ENCODE results near the gene INTS11. TPM values are rescaled to one million over a fixed set of nuclear protein-coding genes. Genes with fewer than 3 reads are reported as not detected.

INTS11 gene
- total RNA-seq, 1 experiment from 2014 or later = 139 TPM

- no peak overlapping the region for H2BK20ac ChIP-seq (ENCODE audit: low read depth, low read length, poor library complexity, severe bottlenecking)
- H3K27me3 Mint-ChIP-seq (ENCODE audit: low read depth) = peaks cover 3% of the 10 kb centered on the region; the same call in 1 of the 2 replicates
- no peak for TF ChIP-seq CTCF (conservative IDR thresholded peaks at IDR 0.05)
- no peak overlapping the region for H3K27ac ChIP-seq (ENCODE audit: insufficient read length, low read depth, low read length)
- no peak overlapping the region for H3T11ph ChIP-seq (ENCODE audit: low read length)
- H4K5ac ChIP-seq (ENCODE audit: insufficient read length, low read depth, low read length) = no peak overlapping the region
- H3K56ac ChIP-seq (ENCODE audit: insufficient read length, low read depth, low read length) = no peak overlapping the region
- H2AFZ ChIP-seq (ENCODE audit: low read length) = no peak overlapping the region
- H3K23ac ChIP-seq (ENCODE audit: insufficient read length, low read depth, low read length) = no peak overlapping the region
- H2BK12ac ChIP-seq (ENCODE audit: insufficient read length, low read depth, low read length) = no peak overlapping the region
- no peak overlapping the region for H2BK5ac ChIP-seq (ENCODE audit: insufficient read length, low read length)
- H4K20me1 ChIP-seq (ENCODE audit: control insufficient read depth, insufficient read depth, insufficient read length) = no peaks in the 10 kb centered on the region
- no peaks in the 10 kb centered on the region for H3K23me2 ChIP-seq (ENCODE audit: insufficient read length, low read depth, low read length, poor library complexity, severe bottlenecking)
- H3K27ac Mint-ChIP-seq = no peak overlapping the region
- no peak overlapping the region for H4K8ac ChIP-seq (replicated peaks; ENCODE audit: insufficient read length, low read depth, low read length)
- DNase-seq = no peak
- peaks cover 8 to 13% of the 10 kb centered on the region in 2 experiments for H3K4me1 Mint-ChIP-seq
- H3K79me2 ChIP-seq (ENCODE audit: insufficient read depth, low read length) = no peaks in the 10 kb centered on the region; the same call in 1 of the 2 replicates
- no CpG with 5 or more reads among the region's 8 CpGs for WGBS (ENCODE audit: extremely low coverage, insufficient read length, low lambda C conversion rate)
- H4K91ac ChIP-seq (ENCODE audit: insufficient read length, low read depth, low read length) = no peak overlapping the region
- H2BK120ac ChIP-seq (ENCODE audit: low read depth, low read length, poor library complexity, severe bottlenecking) = no peak overlapping the region
- H3K27me3 ChIP-seq (ENCODE audit: insufficient read depth, low read length) = no peaks in the 10 kb centered on the region
- no peaks in the 10 kb centered on the region for H3K4me1 ChIP-seq (ENCODE audit: insufficient read depth, low read length)
- H3K9me3 ChIP-seq (ENCODE audit: control insufficient read depth, low read depth, low read length) = no peaks in the 10 kb centered on the region
- no peak overlapping the region for H3K14ac ChIP-seq (ENCODE audit: insufficient read depth, low read length)
- no peak overlapping the region for H3K4ac ChIP-seq (ENCODE audit: low read depth, low read length)
- no peaks in the 10 kb centered on the region; a peak in 1 of 5 replicates for H3K9me3 Mint-ChIP-seq
- H3K18ac ChIP-seq (ENCODE audit: insufficient read length, low read depth, low read length) = no peak overlapping the region
- H2BK15ac ChIP-seq (ENCODE audit: low read depth, low read length) = no peak overlapping the region
- no peaks in the 10 kb centered on the region for H3K79me1 ChIP-seq (ENCODE audit: insufficient read depth, low read depth, low read length, poor library complexity, severe bottlenecking)
- H3K4me2 ChIP-seq (ENCODE audit: insufficient read depth, insufficient read length, low read length) = no peak overlapping the region
- H3K36me3 Mint-ChIP-seq (ENCODE audit: insufficient read depth in 1 of 3, low read depth in 3 of 3) = peaks cover 42 to 79% (median 61%) of the 10 kb centered on the region in 3 experiments; a peak in 6 of 7 replicates
- no peak overlapping the region for H3K9ac ChIP-seq (ENCODE audit: extremely low read depth, insufficient read length, low read length)
- no peak overlapping the region for H2AK5ac ChIP-seq (ENCODE audit: insufficient read length, low read length)
- no peak overlapping the region for H3K4me3 Mint-ChIP-seq
Measured at GRCh38 chr1:1262758-1263157, 61.7 kb downstream of the INTS11 start.
